8988T (cell line): ENCODE data around the gene OR8B12.
"Not testable (repeated sequence)": the region's sequence is repeated elsewhere in the genome, so short reads cannot be mapped to it uniquely, and the experiment has no call there.

Experiments
- DNase-seq: peaks from one replicate; pipeline ENCODE4 v3.0.0; 2011

Gene OR8B12

DNA sequence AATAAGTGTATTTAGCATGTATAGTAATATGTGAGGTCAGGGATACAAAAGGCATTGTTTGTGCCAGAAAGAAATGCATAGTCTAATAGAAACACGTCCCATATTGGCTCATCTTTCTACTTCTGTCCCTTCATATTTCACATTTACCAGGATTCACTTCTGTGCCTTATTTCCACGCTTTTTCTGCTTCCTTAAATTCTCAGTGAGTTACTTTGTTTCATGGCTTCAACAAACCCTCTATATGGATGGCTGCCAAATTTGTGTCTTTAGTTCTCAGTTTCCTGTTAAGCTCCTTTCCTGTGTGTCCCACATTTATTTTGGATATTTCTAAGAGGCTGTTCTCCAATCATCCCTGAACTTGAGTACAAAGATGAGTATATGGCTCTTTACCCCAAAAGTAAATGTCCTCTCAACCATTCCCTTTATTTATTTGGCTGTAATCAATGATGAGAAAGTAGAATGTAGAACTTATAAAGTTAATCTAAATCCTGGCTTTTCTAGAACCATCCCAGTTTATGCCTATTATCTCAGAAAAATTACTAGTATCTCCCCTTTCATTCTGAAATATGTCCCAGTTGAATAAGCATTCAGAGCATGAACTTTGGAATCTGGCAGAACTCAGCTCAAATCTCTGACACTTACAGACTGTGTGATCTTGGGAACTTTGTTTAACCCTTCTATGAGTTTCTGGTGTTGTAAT is 23.5 kb downstream of the OR8B12 start:
- no peak for DNase-seq

DNA sequence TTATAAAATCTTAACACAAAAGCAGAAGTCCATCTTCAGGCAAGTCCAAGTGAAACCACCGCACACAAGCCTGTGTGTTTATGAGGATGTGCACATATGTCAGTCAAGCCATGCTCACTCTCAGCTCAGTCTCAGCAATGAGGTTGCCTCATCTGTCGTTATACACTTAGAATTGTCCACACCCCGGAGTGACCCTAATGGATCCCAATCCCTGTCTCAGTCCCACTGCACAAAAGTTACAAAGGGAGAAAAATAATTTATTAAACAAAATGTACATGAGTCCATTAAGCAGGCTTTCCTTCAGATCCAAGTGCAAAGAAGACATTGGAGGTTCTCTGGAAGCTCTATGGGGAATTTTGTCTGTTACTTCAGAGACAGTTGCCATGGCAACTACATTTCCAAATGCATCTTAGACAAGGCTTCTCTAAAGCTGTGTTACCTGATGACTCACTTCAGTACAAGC is 24.4 kb downstream of the OR8B12 start:
- no peak for DNase-seq

- no peak for DNase-seq
Measured at GRCh38 chr11:124517314-124517713, 26.1 kb downstream of the OR8B12 start.

DNA sequence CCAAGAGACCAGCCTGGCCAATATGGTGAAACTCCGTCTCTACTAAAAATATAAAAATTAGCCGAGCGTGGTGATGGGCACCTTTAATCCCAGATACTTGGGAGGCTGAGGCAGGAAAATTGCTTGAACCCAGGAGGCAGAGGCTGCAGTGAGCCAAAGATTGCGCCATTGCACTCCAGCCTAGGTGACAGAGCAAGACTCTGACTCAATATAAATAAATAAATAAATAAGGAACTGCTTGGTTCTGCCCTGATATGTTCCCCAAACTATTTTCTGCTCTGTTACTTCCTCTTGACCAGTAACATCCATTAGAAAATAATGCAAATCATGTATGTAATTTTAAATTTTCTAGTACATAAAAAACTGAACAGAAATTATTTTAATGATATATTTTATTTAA is 28.8 kb downstream of the OR8B12 start:
- not testable (repeated sequence) for DNase-seq

GRCh38 chr11:124514131-124514530 is 29.3 kb downstream of the OR8B12 start:
- DNase-seq: no peak

GRCh38 chr11:124511745-124512144 is 31.7 kb downstream of the OR8B12 start:
- no peak for DNase-seq

GRCh38 chr11:124510279-124510678 is 33.2 kb downstream of the OR8B12 start:
- no peak for DNase-seq

- no peak for DNase-seq
Measured at GRCh38 chr11:124499711-124500110, 43.7 kb downstream of the OR8B12 start.

- no peak for DNase-seq
Measured at GRCh38 chr11:124493016-124493655, 50.3 kb downstream of the OR8B12 start.
